Liver (tissue), 9 donors: ENCODE measurements around the gene ORMDL3. TPM values are rescaled to one million over a fixed set of nuclear protein-coding genes. Genes with fewer than 3 reads are reported as not detected.

Source experiments
- DNase-seq: peaks from one replicate; pipeline ENCODE4 v3.0.0-alpha.2; 2017; ENCODE audit warnings: low spot score
- H3K27ac ChIP-seq, 2 donors: one replicate each; pipeline ENCODE4 v1.7.0; 2013; ENCODE audit warnings: inconsistent platforms in 2 of 2, low read length in 2 of 2, control low read depth in 1 of 2, low read depth in 1 of 2, mild to moderate bottlenecking in 1 of 2
- H3K27me3 ChIP-seq, 4 donors: one replicate each; pipeline versions ENCODE4 v1.6.1 to v1.7.0; 2013; ENCODE audit warnings: low read length in 3 of 4, inconsistent platforms in 1 of 4, mild to moderate bottlenecking in 1 of 4, moderate library complexity in 1 of 4; ENCODE audit not compliant: control insufficient read depth in 4 of 4, insufficient read depth in 4 of 4
- H3K36me3 ChIP-seq, 4 donors: one replicate each; pipeline versions ENCODE4 v1.6.1 to v1.7.0; 2013; ENCODE audit warnings: low read length in 3 of 4, mild to moderate bottlenecking in 3 of 4, low read depth in 1 of 4, moderate library complexity in 1 of 4; ENCODE audit not compliant: control insufficient read depth in 4 of 4, insufficient read depth in 3 of 4
- H3K4me1 ChIP-seq, 4 donors: one replicate each; pipeline versions ENCODE4 v1.6.1 to v1.7.0; 2013; ENCODE audit warnings: low read length in 3 of 4, mild to moderate bottlenecking in 3 of 4, moderate library complexity in 1 of 4; ENCODE audit not compliant: control insufficient read depth in 4 of 4, insufficient read depth in 4 of 4
- H3K4me3 ChIP-seq, 3 donors: one replicate each; pipeline versions ENCODE4 v1.6.1 to v1.7.0; 2013; ENCODE audit warnings: low read length in 3 of 3, control low read depth in 1 of 3, low read depth in 1 of 3, mild to moderate bottlenecking in 1 of 3
- H3K9ac ChIP-seq, 2 donors: one replicate each; pipeline ENCODE4 v1.7.0; 2013; ENCODE audit warnings: low read length in 2 of 2, mild to moderate bottlenecking in 2 of 2, moderate library complexity in 2 of 2, control low read depth in 1 of 2, low read depth in 1 of 2
- H3K9me3 ChIP-seq, 4 donors: one replicate each; pipeline versions ENCODE4 v1.6.1 to v1.7.0; 2013; ENCODE audit warnings: low read length in 3 of 4; ENCODE audit not compliant: control insufficient read depth in 4 of 4
- CTCF ChIP-seq: fragments of 150-350 bp; IDR thresholded peaks from 2 replicates; pipeline ENCODE4 v1.5.1; 2017; ENCODE audit warnings: improper control_type of control experiment, low read depth, low read length; ENCODE audit not compliant: missing input control
- EGR1 ChIP-seq, 2 donors: IDR thresholded peaks; 2 replicates each; pipeline ENCODE4 v1.6.1; 2016 to 2018; ENCODE audit warnings: antibody characterized with exemption in 2 of 2, low read depth in 2 of 2
- FOXA2 ChIP-seq: IDR thresholded peaks from 2 replicates; pipeline ENCODE4 v1.6.1; 2016; ENCODE audit warnings: antibody characterized with exemption
- GABPA ChIP-seq, 2 donors: IDR thresholded peaks in 1 of 2; conservative IDR thresholded peaks in 1 of 2; 2 replicates each; pipeline ENCODE4 v1.6.1; 2016; ENCODE audit warnings: antibody characterized with exemption in 2 of 2, mild to moderate bottlenecking in 1 of 2, moderate library complexity in 1 of 2
- HNF4G ChIP-seq: IDR thresholded peaks from 2 replicates; pipeline ENCODE4 v1.6.1; 2016; ENCODE audit warnings: antibody characterized with exemption
- JUND ChIP-seq, 2 donors: IDR thresholded peaks; 2 replicates each; pipeline ENCODE4 v1.6.1; 2016; ENCODE audit warnings: antibody characterized with exemption in 2 of 2
- NR2F2 ChIP-seq: IDR thresholded peaks from 2 replicates; pipeline ENCODE4 v1.6.1; 2016; ENCODE audit warnings: antibody characterized with exemption
- RAD21 ChIP-seq, 2 donors: IDR thresholded peaks; 2 replicates each; pipeline ENCODE4 v1.6.1; 2016; ENCODE audit warnings: antibody characterized with exemption in 2 of 2, mild to moderate bottlenecking in 2 of 2
- RXRA ChIP-seq, 2 donors: IDR thresholded peaks; 2 replicates each; pipeline ENCODE4 v1.6.1; 2017 to 2018; ENCODE audit warnings: antibody characterized with exemption in 2 of 2, mild to moderate bottlenecking in 1 of 2
- SP1 ChIP-seq: IDR thresholded peaks from 2 replicates; pipeline ENCODE4 v1.6.1; 2018; ENCODE audit warnings: antibody characterized with exemption, mild to moderate bottlenecking
- TAF1 ChIP-seq: conservative IDR thresholded peaks from 2 replicates; pipeline ENCODE4 v1.6.1; 2016; ENCODE audit warnings: antibody characterized with exemption, mild to moderate bottlenecking
- YY1 ChIP-seq: IDR thresholded peaks from 2 replicates; pipeline ENCODE4 v1.6.1; 2016; ENCODE audit warnings: antibody characterized with exemption, mild to moderate bottlenecking
- ZBTB33 ChIP-seq: IDR thresholded peaks from 2 replicates; pipeline ENCODE4 v1.6.1; 2016; ENCODE audit warnings: antibody characterized with exemption
- WGBS: extraction: QIAGEN DNeasy Blood & Tissue Kit; methylation state at CpG from one replicate; pipeline ENCODE4 v1.1.7; 2013; 5-methylcytosine and 5-hydroxymethylcytosine counted together
- polyA plus RNA-seq, 2 donors: library from polyadenylated mRNA; stranded (reverse) in 1 of 2; unstranded in 1 of 2; fragments of 200-250 nt in 1 of 2; fragments of >200 nt in 1 of 2; fragmentation: Nextera tagmentation in 1 of 2; extraction: Ambion mirVana in 1 of 2; gene quantifications; one replicate each; pipeline versions ENCODE4 v1.2.1 to v1.2.3, GENCODE V29; 2013 to 2015
- total RNA-seq, 2 donors: library from RNA; depleted of rRNA; stranded (reverse); fragments of >200 nt; gene quantifications; one replicate each; pipeline ENCODE4 v1.2.3, GENCODE V29; 2014
- TF ChIP-seq, protein P1 (sequence below): IDR thresholded peaks from 2 replicates; pipeline ENCODE4 v1.6.1; 2016; ENCODE audit warnings: antibody characterized with exemption, mild to moderate bottlenecking
- TF ChIP-seq, protein P2 (sequence below): IDR thresholded peaks from 2 replicates; pipeline ENCODE4 v1.6.1; 2016; ENCODE audit warnings: antibody characterized with exemption
- TF ChIP-seq, protein P3 (sequence below): IDR thresholded peaks from 2 replicates; pipeline ENCODE4 v1.6.1; 2016; ENCODE audit warnings: antibody characterized with exemption
- donor health status: healthy.
- donor health status: healthy.
- donor health status: healthy.
- donor health status: healthy.
- donor health status: healthy.

Gene ORMDL3
- total and polyA plus RNA-seq, 4 donors: 71.0 to 141 (median 125) TPM

GRCh38 chr17:39925282-39926134, 1.9 kb downstream of the ORMDL3 start:
- DNase-seq: no peak
- H3K27me3 ChIP-seq: no peaks in the 10 kb centered on the region
- peaks cover 28 to 75% (median 56%) of the 10 kb centered on the region in 4 donors for H3K4me1 ChIP-seq
- H3K4me3 ChIP-seq: peak overlapping the region; percentile 66 to 90 (median 68)
- peak overlapping the region; percentile 94 to 95 for H3K27ac ChIP-seq
- H3K36me3 ChIP-seq: peaks cover 6 to 10% (median 8%) of the 10 kb centered on the region in 4 donors
- TF ChIP-seq TAF1 (no peak), YY1 (no peak), RXRA (IDR thresholded peaks at IDR 0.05) (no peak), JUND (IDR thresholded peaks at IDR 0.05) (no peak), ZBTB33 (no peak), NR2F2 (no peak), SP1 (no peak), GABPA (IDR thresholded peaks at IDR 0.05 in 1 of 2, conservative IDR thresholded peaks at IDR 0.05 in 1 of 2) (no peak), CTCF (no peak), FOXA2 (no peak)
- TF ChIP-seq, protein P1, sequence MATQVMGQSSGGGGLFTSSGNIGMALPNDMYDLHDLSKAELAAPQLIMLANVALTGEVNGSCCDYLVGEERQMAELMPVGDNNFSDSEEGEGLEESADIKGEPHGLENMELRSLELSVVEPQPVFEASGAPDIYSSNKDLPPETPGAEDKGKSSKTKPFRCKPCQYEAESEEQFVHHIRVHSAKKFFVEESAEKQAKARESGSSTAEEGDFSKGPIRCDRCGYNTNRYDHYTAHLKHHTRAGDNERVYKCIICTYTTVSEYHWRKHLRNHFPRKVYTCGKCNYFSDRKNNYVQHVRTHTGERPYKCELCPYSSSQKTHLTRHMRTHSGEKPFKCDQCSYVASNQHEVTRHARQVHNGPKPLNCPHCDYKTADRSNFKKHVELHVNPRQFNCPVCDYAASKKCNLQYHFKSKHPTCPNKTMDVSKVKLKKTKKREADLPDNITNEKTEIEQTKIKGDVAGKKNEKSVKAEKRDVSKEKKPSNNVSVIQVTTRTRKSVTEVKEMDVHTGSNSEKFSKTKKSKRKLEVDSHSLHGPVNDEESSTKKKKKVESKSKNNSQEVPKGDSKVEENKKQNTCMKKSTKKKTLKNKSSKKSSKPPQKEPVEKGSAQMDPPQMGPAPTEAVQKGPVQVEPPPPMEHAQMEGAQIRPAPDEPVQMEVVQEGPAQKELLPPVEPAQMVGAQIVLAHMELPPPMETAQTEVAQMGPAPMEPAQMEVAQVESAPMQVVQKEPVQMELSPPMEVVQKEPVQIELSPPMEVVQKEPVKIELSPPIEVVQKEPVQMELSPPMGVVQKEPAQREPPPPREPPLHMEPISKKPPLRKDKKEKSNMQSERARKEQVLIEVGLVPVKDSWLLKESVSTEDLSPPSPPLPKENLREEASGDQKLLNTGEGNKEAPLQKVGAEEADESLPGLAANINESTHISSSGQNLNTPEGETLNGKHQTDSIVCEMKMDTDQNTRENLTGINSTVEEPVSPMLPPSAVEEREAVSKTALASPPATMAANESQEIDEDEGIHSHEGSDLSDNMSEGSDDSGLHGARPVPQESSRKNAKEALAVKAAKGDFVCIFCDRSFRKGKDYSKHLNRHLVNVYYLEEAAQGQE: no peak
- TF ChIP-seq, protein P2, sequence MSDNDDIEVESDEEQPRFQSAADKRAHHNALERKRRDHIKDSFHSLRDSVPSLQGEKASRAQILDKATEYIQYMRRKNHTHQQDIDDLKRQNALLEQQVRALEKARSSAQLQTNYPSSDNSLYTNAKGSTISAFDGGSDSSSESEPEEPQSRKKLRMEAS: no peak
- TF ChIP-seq, protein P3, sequence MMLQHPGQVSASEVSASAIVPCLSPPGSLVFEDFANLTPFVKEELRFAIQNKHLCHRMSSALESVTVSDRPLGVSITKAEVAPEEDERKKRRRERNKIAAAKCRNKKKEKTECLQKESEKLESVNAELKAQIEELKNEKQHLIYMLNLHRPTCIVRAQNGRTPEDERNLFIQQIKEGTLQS: no peak
- WGBS: 64% methylated on average over 11 of the region's 11 CpGs
- no peaks in the 10 kb centered on the region for H3K9me3 ChIP-seq
- H3K9ac ChIP-seq: peak overlapping the region; percentile 89 to 99

DNA sequence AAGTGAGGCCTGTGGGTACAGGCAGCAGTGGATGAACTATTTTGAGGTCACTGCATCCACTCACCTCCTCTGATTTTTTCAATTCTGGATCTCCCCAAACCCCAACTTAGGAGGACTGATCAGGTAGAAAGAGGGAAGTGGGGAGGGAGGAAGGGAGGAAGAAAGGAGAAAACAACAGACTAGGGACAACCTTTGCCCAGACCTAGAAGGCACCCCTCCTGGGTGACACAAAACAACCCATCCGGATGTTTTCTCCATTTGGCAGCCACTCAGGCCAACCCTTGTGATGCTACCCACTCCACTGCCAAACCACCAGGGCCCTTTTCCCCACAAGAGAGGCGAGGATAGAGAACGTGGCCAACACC, 2.7 kb downstream of the ORMDL3 start:
- H3K9me3 ChIP-seq: no peaks in the 10 kb centered on the region
- DNase-seq: no peak
- peak overlapping the region; percentile 39 to 99 for H3K9ac ChIP-seq
- peaks cover 31 to 80% (median 59%) of the 10 kb centered on the region in 4 donors for H3K4me1 ChIP-seq
- WGBS: 38% methylated on average over 3 of the region's 3 CpGs
- H3K4me3 ChIP-seq: peak overlapping the region in 1 of 3 donors; percentile 90
- H3K27ac ChIP-seq: peak overlapping the region; percentile 94 to 95
- H3K27me3 ChIP-seq: no peaks in the 10 kb centered on the region
- peaks cover 6 to 10% (median 8%) of the 10 kb centered on the region in 4 donors for H3K36me3 ChIP-seq
- no peak for TF ChIP-seq HNF4G
- TF ChIP-seq RAD21 (IDR thresholded peaks at IDR 0.05): no peak
- TF ChIP-seq EGR1 (IDR thresholded peaks at IDR 0.05; ENCODE audit: low read depth in 2 of 2): no peak
- TF ChIP-seq, protein P2: no peak
- no peak for TF ChIP-seq NR2F2
- no peak for TF ChIP-seq CTCF
- TF ChIP-seq RXRA (IDR thresholded peaks at IDR 0.05): no peak
- no peak for TF ChIP-seq SP1
- no peak for TF ChIP-seq ZBTB33
- TF ChIP-seq GABPA (IDR thresholded peaks at IDR 0.05 in 1 of 2, conservative IDR thresholded peaks at IDR 0.05 in 1 of 2): no peak
- TF ChIP-seq TAF1: no peak
- TF ChIP-seq YY1: no peak
